Inflammatory macrophage treated with lipopolysaccharide for 1 hour (primary cell): ENCODE data around the gene TAGLN2.

Experiments
- DNase-seq, 2 donors: peaks; one replicate each; pipeline ENCODE4 v3.0.0-alpha.2; 2020 to 2022

TAGLN2 gene

DNA sequence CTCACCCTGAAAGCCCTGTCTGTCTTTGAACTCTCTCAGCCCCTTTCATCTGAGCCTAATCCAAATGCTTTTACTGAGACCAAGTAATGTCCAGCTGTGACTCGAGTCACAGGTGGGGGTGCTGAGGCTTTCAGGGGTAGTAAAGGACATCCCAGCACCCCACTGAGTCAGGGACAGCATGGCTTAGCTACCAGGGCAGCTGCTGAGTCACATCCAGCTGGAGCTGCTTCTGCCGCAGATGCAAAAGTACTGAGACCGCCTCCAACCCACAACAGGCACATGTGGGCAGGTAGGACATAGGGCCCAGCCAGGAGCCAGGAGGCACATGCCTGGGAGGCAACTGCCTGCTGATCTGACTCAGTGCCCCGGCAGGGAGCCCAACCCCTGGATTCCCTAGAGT is 56.1 kb downstream of the TAGLN2 start:
- no peak for DNase-seq

DNA sequence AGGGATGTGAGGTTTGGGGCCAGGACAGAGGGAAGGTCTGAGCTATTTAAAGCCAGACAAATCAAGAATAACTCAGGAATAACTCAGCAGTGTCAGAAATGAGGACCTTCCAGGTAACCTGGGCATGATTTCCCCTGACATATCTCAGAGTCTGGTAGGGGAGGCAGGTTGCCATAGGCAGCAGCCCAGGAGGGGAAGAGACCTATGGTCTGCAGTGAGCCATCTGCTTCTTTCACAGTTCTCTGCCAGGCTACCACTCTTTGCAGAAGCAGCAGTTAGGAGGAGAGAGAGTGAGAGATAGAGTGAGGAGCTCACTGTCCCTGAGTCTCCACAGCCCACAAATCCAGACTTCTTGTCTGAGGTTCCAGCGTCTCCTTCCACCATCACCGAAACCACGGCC is 56.5 kb downstream of the TAGLN2 start:
- DNase-seq: no peak
